ENCODE measurements around the gene PRKCZ.

The PRKCZ gene

DNA sequence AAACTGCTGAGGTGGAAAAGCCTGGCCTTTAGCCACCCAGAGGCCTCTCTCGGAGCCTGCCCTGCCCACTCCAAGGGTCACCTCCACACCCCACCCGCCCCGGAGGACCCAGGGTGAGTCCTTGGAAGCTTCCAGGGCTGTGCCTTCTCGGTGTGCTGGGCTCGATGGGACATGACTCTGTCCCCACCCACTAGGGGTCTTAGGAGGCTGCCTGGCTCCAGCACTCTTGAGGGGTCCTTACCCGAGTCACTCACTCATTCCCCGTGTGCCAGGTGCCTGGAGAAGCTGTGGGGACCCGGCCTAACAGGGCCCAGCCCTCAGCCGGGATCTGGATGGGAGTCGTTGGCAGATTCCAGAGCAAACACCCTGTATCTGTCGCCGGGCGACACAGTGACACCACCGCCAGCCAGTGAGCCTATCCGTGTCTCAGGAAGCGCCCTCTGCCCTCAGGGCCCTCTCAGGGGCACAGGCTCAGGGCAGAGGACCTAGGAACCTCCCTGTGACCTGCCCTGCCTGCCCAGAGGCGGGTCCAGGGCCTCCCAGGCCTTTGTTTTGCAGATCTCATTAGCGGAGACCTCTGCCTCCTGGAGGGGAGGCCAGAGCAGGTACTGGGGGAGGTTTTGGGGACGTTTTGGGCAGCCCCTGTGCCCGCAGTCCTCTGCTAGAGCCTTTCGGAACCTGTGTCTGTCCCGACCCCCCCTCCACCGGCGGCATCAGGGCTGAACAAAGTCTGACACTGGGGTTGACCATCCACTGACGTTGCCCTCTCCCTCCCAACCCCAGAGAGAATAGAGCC is 3.1 kb upstream of the PRKCZ start:
- Histone ChIP-seq H3K9ac (no peak overlapping the region), H3K4me1 (no peaks in the 10 kb centered on the region)

DNA sequence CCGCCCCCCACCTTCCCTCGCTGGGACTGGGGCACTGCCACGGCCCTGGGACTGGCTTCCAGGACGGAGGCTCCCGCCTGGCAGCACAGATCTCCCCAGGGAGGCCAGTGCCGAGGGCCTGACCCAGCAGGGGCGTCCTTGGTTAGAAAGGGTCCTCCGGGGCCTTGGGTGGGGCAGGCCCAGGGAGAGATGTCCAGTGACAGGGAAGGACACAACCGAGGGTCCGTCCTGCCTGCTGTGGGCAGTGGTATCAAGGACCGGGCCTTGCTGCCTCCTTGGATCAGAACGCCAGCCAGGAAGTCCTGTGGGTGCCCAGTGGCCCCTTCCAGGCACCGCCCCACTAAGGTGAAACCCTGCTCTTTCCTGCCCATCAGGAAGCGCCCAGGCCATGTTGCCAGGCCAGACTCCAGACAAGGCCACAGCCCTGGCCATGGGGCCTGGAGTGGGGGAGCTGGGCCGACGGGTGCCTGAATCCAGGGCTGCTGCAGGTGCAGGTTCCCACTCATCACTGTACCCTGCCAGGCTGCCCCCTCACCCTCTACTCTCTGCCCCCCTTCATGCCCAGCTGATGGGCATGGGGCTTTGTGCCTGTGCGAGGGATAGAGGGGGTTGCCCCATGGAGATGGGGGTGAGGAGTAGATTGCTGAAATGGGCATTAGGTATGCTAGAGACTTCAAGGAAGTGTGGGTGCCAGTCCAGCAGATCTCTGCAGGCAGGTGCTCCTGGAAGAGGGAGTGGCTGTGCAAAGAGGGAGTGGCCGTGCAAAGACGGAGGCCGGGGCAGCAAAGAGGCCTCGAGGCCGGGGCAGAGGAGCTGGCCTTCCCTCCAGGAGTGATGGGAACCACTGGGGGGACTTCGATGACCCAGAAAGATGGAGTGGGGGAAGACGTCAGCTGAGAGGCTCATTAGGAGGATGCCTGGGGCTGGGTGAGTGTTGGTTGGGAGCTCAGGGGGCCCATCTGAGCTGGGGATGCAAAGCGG is 2.2 kb upstream of the PRKCZ start:
- Histone ChIP-seq H3K27me3 (ENCODE audit: control insufficient read depth, insufficient read depth, low read length) (no peaks in the 10 kb centered on the region), H3K4me1 (no peaks in the 10 kb centered on the region), H3K36me3 (ENCODE audit: control insufficient read depth, insufficient read depth, low read length) (no peaks in the 10 kb centered on the region), H3K9ac (no peak overlapping the region), H2AFZ (no peak overlapping the region), H3K4me3 (ENCODE audit: low read depth, low read length) (no peak overlapping the region), H3K27ac (no peak overlapping the region), H3K4me2 (ENCODE audit: low read length) (no peak overlapping the region), H3K9me3 (ENCODE audit: control insufficient read depth, low read length) (no peaks in the 10 kb centered on the region), H3K79me2 (no peaks in the 10 kb centered on the region)
- TF ChIP-seq, protein P1, sequence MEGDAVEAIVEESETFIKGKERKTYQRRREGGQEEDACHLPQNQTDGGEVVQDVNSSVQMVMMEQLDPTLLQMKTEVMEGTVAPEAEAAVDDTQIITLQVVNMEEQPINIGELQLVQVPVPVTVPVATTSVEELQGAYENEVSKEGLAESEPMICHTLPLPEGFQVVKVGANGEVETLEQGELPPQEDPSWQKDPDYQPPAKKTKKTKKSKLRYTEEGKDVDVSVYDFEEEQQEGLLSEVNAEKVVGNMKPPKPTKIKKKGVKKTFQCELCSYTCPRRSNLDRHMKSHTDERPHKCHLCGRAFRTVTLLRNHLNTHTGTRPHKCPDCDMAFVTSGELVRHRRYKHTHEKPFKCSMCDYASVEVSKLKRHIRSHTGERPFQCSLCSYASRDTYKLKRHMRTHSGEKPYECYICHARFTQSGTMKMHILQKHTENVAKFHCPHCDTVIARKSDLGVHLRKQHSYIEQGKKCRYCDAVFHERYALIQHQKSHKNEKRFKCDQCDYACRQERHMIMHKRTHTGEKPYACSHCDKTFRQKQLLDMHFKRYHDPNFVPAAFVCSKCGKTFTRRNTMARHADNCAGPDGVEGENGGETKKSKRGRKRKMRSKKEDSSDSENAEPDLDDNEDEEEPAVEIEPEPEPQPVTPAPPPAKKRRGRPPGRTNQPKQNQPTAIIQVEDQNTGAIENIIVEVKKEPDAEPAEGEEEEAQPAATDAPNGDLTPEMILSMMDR (IDR thresholded peaks at IDR 0.05): no peak

More for the DNA sequence above, 3.1 kb upstream of the PRKCZ start:
- Histone ChIP-seq H2AFZ (no peak overlapping the region), H3K27ac (no peak overlapping the region), H3K9me3 (ENCODE audit: control insufficient read depth, low read length) (no peaks in the 10 kb centered on the region), H3K27me3 (ENCODE audit: control insufficient read depth, insufficient read depth, low read length) (no peaks in the 10 kb centered on the region), H3K4me2 (ENCODE audit: low read length) (no peak overlapping the region), H3K79me2 (no peaks in the 10 kb centered on the region), H3K4me3 (ENCODE audit: low read depth, low read length) (no peak overlapping the region), H3K36me3 (ENCODE audit: control insufficient read depth, insufficient read depth, low read length) (no peaks in the 10 kb centered on the region)
- TF ChIP-seq, protein P1 (IDR thresholded peaks at IDR 0.05): no peak

DNA sequence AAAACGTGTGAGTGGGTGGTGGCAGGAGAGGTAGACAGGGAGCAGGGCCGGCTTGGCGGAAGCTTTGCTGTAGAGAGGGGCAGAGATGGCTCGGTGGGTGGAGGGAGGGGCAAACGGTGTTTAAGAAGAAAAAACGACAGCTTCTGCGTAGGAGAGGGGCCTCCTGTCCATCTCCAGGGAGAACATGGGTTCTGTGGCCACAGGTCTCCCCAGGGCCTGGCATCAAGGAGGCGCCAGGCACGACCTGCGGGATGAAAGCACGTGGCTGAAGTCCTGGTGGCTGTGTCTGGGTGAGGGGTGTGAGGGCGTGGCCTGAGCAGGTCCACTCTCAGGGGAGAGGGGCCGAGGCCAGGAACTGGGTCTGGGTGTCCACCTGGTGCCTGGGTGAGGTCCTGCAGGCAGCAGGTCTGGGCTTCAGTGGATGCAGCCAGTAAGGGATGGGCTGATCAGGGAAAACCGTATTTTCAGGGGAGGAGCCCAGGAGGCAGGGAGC is 940 bp upstream of the PRKCZ start:
- peak overlapping the region; percentile 85 for H3K4me2 ChIP-seq (ENCODE audit: low read length)
- H3K4me1 ChIP-seq: no peaks in the 10 kb centered on the region
- no peaks in the 10 kb centered on the region for H3K36me3 ChIP-seq (ENCODE audit: control insufficient read depth, insufficient read depth, low read length)
- peak overlapping the region; percentile 77 for H3K27ac ChIP-seq
- no peaks in the 10 kb centered on the region for H3K27me3 ChIP-seq (ENCODE audit: control insufficient read depth, insufficient read depth, low read length)
- no peaks in the 10 kb centered on the region for H3K9me3 ChIP-seq (ENCODE audit: control insufficient read depth, low read length)
- no peak overlapping the region for H3K9ac ChIP-seq
- peak overlapping the region; percentile 86 for H3K4me3 ChIP-seq (ENCODE audit: low read depth, low read length)
- H2AFZ ChIP-seq: peak overlapping the region; percentile 85
- TF ChIP-seq, protein P1 (IDR thresholded peaks at IDR 0.05): peak; percentile 19
- no peaks in the 10 kb centered on the region for H3K79me2 ChIP-seq

DNA sequence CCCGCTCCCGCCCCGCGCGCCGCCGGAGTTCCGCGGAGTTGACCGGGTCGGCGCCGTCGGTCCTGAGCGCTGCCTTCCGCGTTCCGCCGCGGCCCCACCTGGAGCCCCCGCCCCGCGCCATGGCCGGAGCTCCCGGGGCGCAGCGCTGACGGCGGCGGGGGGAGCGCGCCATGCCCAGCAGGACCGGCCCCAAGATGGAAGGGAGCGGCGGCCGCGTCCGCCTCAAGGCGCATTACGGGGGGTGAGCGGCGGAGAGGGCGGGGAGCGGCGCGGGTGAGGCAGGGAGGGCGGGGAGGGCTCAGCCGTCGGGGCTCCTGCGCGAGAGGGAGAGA is 216 bp downstream of the PRKCZ start:
- H3K4me2 ChIP-seq (ENCODE audit: low read length): peak overlapping the region; percentile 86
- H3K27ac ChIP-seq: no peak overlapping the region
- TF ChIP-seq, protein P1 (IDR thresholded peaks at IDR 0.05): no peak
- no peaks in the 10 kb centered on the region for H3K9me3 ChIP-seq (ENCODE audit: control insufficient read depth, low read length)
- H3K9ac ChIP-seq: no peak overlapping the region
- H3K79me2 ChIP-seq: no peaks in the 10 kb centered on the region
- peak overlapping the region; percentile 72 for H3K4me3 ChIP-seq (ENCODE audit: low read depth, low read length)
- no peaks in the 10 kb centered on the region for H3K4me1 ChIP-seq
- no peaks in the 10 kb centered on the region for H3K27me3 ChIP-seq (ENCODE audit: control insufficient read depth, insufficient read depth, low read length)
- peak overlapping the region; percentile 56 for H2AFZ ChIP-seq
- H3K36me3 ChIP-seq (ENCODE audit: control insufficient read depth, insufficient read depth, low read length): no peaks in the 10 kb centered on the region

All from parathyroid adenoma (tissue), 2 donors.